ENCODE results near the gene PRSS35.
"Not testable (repeated sequence)": the region's sequence is repeated elsewhere in the genome, so short reads cannot be mapped to it uniquely, and the experiment has no call there.

Gene PRSS35

GRCh38 chr6:83536034-83536646, 23.8 kb downstream of the PRSS35 start:
- Histone ChIP-seq H3K9me3 (ENCODE audit: control insufficient read depth, insufficient read depth, low read length) (no peaks in the 10 kb centered on the region), H3K9ac (ENCODE audit: low read depth, low read length) (no peak overlapping the region), H3K4me3 (ENCODE audit: low read depth, low read length) (no peak overlapping the region), H3K27me3 (ENCODE audit: control insufficient read depth, insufficient read depth, low read length) (no peaks in the 10 kb centered on the region), H3K4me1 (ENCODE audit: control insufficient read depth, insufficient read depth, low read length) (no peaks in the 10 kb centered on the region), H3K36me3 (ENCODE audit: control insufficient read depth, insufficient read depth, low read length) (no peaks in the 10 kb centered on the region)

- Histone ChIP-seq H3K4me3 (ENCODE audit: low read depth, low read length) (no peak overlapping the region), H3K27me3 (ENCODE audit: control insufficient read depth, insufficient read depth, low read length) (no peaks in the 10 kb centered on the region), H3K9ac (ENCODE audit: low read depth, low read length) (no peak overlapping the region), H3K36me3 (ENCODE audit: control insufficient read depth, insufficient read depth, low read length) (no peaks in the 10 kb centered on the region), H3K9me3 (ENCODE audit: control insufficient read depth, insufficient read depth, low read length) (no peaks in the 10 kb centered on the region), H3K4me1 (ENCODE audit: control insufficient read depth, insufficient read depth, low read length) (no peaks in the 10 kb centered on the region)
These were observed 24.6 kb downstream of the PRSS35 start for GRCh38 chr6:83536647-83537589.

GRCh38 chr6:83539678-83540077, 27.3 kb downstream of the PRSS35 start:
- Histone ChIP-seq H3K4me1 (ENCODE audit: control insufficient read depth, insufficient read depth, low read length) (no peaks in the 10 kb centered on the region), H3K9me3 (ENCODE audit: control insufficient read depth, insufficient read depth, low read length) (no peaks in the 10 kb centered on the region), H3K36me3 (ENCODE audit: control insufficient read depth, insufficient read depth, low read length) (no peaks in the 10 kb centered on the region), H3K4me3 (ENCODE audit: low read depth, low read length) (no peak overlapping the region), H3K9ac (ENCODE audit: low read depth, low read length) (no peak overlapping the region), H3K27me3 (ENCODE audit: control insufficient read depth, insufficient read depth, low read length) (no peaks in the 10 kb centered on the region)

GRCh38 chr6:83546636-83547035, 34.3 kb downstream of the PRSS35 start:
- H3K4me1 ChIP-seq (ENCODE audit: control insufficient read depth, insufficient read depth, low read length) = no peaks in the 10 kb centered on the region
- H3K27me3 ChIP-seq (ENCODE audit: control insufficient read depth, insufficient read depth, low read length) = no peaks in the 10 kb centered on the region
- no peak overlapping the region for H3K4me3 ChIP-seq (ENCODE audit: low read depth, low read length)
- H3K9me3 ChIP-seq (ENCODE audit: control insufficient read depth, insufficient read depth, low read length) = no peaks in the 10 kb centered on the region
- no peaks in the 10 kb centered on the region for H3K36me3 ChIP-seq (ENCODE audit: control insufficient read depth, insufficient read depth, low read length)
- no peak overlapping the region for H3K9ac ChIP-seq (ENCODE audit: low read depth, low read length)

GRCh38 chr6:83550482-83550881, 38.1 kb downstream of the PRSS35 start:
- not testable (repeated sequence) for H3K4me3 ChIP-seq (ENCODE audit: low read depth, low read length); H3K36me3 ChIP-seq (ENCODE audit: control insufficient read depth, insufficient read depth, low read length); H3K27me3 ChIP-seq (ENCODE audit: control insufficient read depth, insufficient read depth, low read length); H3K4me1 ChIP-seq (ENCODE audit: control insufficient read depth, insufficient read depth, low read length); H3K9ac ChIP-seq (ENCODE audit: low read depth, low read length); H3K9me3 ChIP-seq (ENCODE audit: control insufficient read depth, insufficient read depth, low read length)

- not testable (repeated sequence) for H3K4me3 ChIP-seq (ENCODE audit: low read depth, low read length)
These were observed 39.4 kb downstream of the PRSS35 start for GRCh38 chr6:83551748-83552147.

GRCh38 chr6:83556871-83557270, 44.5 kb downstream of the PRSS35 start:
- H3K9me3 ChIP-seq (ENCODE audit: control insufficient read depth, insufficient read depth, low read length) = no peaks in the 10 kb centered on the region
- H3K36me3 ChIP-seq (ENCODE audit: control insufficient read depth, insufficient read depth, low read length) = no peaks in the 10 kb centered on the region
- H3K27me3 ChIP-seq (ENCODE audit: control insufficient read depth, insufficient read depth, low read length) = no peaks in the 10 kb centered on the region
- peaks cover 4% of the 10 kb centered on the region for H3K4me1 ChIP-seq (ENCODE audit: control insufficient read depth, insufficient read depth, low read length)
- H3K9ac ChIP-seq (ENCODE audit: low read depth, low read length) = no peak overlapping the region
- H3K4me3 ChIP-seq (ENCODE audit: low read depth, low read length) = no peak overlapping the region

More at GRCh38 chr6:83551748-83552147, 39.4 kb downstream of the PRSS35 start:
- not testable (repeated sequence) for H3K4me1 ChIP-seq (ENCODE audit: control insufficient read depth, insufficient read depth, low read length); H3K9ac ChIP-seq (ENCODE audit: low read depth, low read length); H3K36me3 ChIP-seq (ENCODE audit: control insufficient read depth, insufficient read depth, low read length); H3K9me3 ChIP-seq (ENCODE audit: control insufficient read depth, insufficient read depth, low read length); H3K27me3 ChIP-seq (ENCODE audit: control insufficient read depth, insufficient read depth, low read length)

- H3K9ac ChIP-seq (ENCODE audit: low read depth, low read length) = no peak overlapping the region
- H3K4me1 ChIP-seq (ENCODE audit: control insufficient read depth, insufficient read depth, low read length) = peaks cover 4% of the 10 kb centered on the region
- no peaks in the 10 kb centered on the region for H3K9me3 ChIP-seq (ENCODE audit: control insufficient read depth, insufficient read depth, low read length)
- H3K4me3 ChIP-seq (ENCODE audit: low read depth, low read length) = no peak overlapping the region
- H3K36me3 ChIP-seq (ENCODE audit: control insufficient read depth, insufficient read depth, low read length) = no peaks in the 10 kb centered on the region
- no peaks in the 10 kb centered on the region for H3K27me3 ChIP-seq (ENCODE audit: control insufficient read depth, insufficient read depth, low read length)
These were observed 46.6 kb downstream of the PRSS35 start for GRCh38 chr6:83558975-83559374.

- H3K9ac ChIP-seq (ENCODE audit: low read depth, low read length); H3K9me3 ChIP-seq (ENCODE audit: control insufficient read depth, insufficient read depth, low read length); H3K36me3 ChIP-seq (ENCODE audit: control insufficient read depth, insufficient read depth, low read length); H3K27me3 ChIP-seq (ENCODE audit: control insufficient read depth, insufficient read depth, low read length); H3K4me1 ChIP-seq (ENCODE audit: control insufficient read depth, insufficient read depth, low read length); H3K4me3 ChIP-seq (ENCODE audit: low read depth, low read length): not testable (repeated sequence)
These were observed 59.4 kb downstream of the PRSS35 start for GRCh38 chr6:83571663-83572185.

- no peaks in the 10 kb centered on the region for H3K4me1 ChIP-seq (ENCODE audit: control insufficient read depth, insufficient read depth, low read length)
- no peak overlapping the region for H3K4me3 ChIP-seq (ENCODE audit: low read depth, low read length)
- no peak overlapping the region for H3K9ac ChIP-seq (ENCODE audit: low read depth, low read length)
- H3K27me3 ChIP-seq (ENCODE audit: control insufficient read depth, insufficient read depth, low read length) = no peaks in the 10 kb centered on the region
- no peaks in the 10 kb centered on the region for H3K36me3 ChIP-seq (ENCODE audit: control insufficient read depth, insufficient read depth, low read length)
- no peaks in the 10 kb centered on the region for H3K9me3 ChIP-seq (ENCODE audit: control insufficient read depth, insufficient read depth, low read length)
These were observed 62.4 kb downstream of the PRSS35 start for GRCh38 chr6:83574783-83575182.
